Neural crest cell (in vitro differentiated cells): ENCODE measurements around the gene MYO16. TPM values are rescaled to one million over a fixed set of nuclear protein-coding genes. Genes with fewer than 3 reads are reported as not detected.

Source experiments
- DNase-seq: peaks from one replicate; pipeline ENCODE4 v3.0.0; 2021; ENCODE audit warnings: low read depth, mixed read lengths, low spot score
- H3K27ac Mint-ChIP-seq: one replicate; pipeline ENCODE4 v1.8.0; 2021; ENCODE audit warnings: mild to moderate bottlenecking, mixed read lengths; ENCODE audit not compliant: unreplicated experiment
- H3K27me3 Mint-ChIP-seq: 2 replicates; pipeline ENCODE4 v1.8.0; 2021; ENCODE audit warnings: low read depth, mild to moderate bottlenecking, mixed read lengths
- H3K36me3 Mint-ChIP-seq: 2 replicates; pipeline ENCODE4 v1.8.0; 2021; ENCODE audit warnings: low read depth, mild to moderate bottlenecking, mixed read lengths
- H3K4me1 Mint-ChIP-seq: 2 replicates; pipeline ENCODE4 v1.8.0; 2021; ENCODE audit warnings: mixed read lengths
- H3K4me3 Mint-ChIP-seq: one replicate; pipeline ENCODE4 v1.8.0; 2021; ENCODE audit warnings: mild to moderate bottlenecking, mixed read lengths
- H3K9me3 Mint-ChIP-seq: 2 replicates; pipeline ENCODE4 v1.8.0; 2021; ENCODE audit warnings: mixed read lengths
- CTCF ChIP-seq: fragments of 200-600 bp; sonication (generic); conservative IDR thresholded peaks from 2 replicates; pipeline ENCODE4 v1.5.0; 2021; ENCODE audit warnings: antibody characterized with exemption, mild to moderate bottlenecking
- total RNA-seq: library from RNA; stranded (reverse); gene quantifications from 2 replicates; pipeline ENCODE4 v1.2.1, GENCODE V29; 2021

The MYO16 gene
- total RNA-seq, 1 donor from 2014 or later = 3.3 TPM

- Mint-ChIP-seq H3K9me3 (no peaks in the 10 kb centered on the region), H3K4me1 (peaks cover 35% of the 10 kb centered on the region), H3K36me3 (no peaks in the 10 kb centered on the region), H3K4me3 (no peak overlapping the region), H3K27ac (peak overlapping the region; percentile 65), H3K27me3 (no peaks in the 10 kb centered on the region)
- no peak for TF ChIP-seq CTCF
- DNase-seq = no peak
Measured at GRCh38 chr13:109157275-109157674, 527.9 kb downstream of the MYO16 start.

DNA sequence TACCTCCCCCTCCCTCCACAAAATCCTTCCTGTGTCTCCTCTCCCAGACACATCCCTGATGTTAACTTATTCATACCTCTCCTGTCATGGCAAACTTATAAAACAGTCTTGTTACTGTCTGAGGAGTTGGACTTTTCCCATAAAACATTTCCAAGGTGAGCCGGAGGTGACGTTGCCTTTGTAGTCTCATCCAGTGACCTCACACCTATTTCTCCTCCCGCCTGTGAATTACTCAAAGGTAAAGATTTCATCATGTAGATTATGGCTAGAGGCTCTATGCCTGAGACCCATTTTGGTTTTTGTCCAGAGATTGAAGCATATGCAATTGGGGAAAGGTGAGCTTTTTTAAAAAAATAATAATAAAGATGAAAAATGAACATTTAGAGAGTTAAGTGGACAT is 529.0 kb downstream of the MYO16 start:
- DNase-seq = no peak
- no peaks in the 10 kb centered on the region for H3K36me3 Mint-ChIP-seq
- peaks cover 39% of the 10 kb centered on the region for H3K4me1 Mint-ChIP-seq
- no peak overlapping the region for H3K4me3 Mint-ChIP-seq
- no peaks in the 10 kb centered on the region for H3K27me3 Mint-ChIP-seq
- H3K27ac Mint-ChIP-seq = no peak overlapping the region
- H3K9me3 Mint-ChIP-seq = no peaks in the 10 kb centered on the region
- no peak for TF ChIP-seq CTCF

DNA sequence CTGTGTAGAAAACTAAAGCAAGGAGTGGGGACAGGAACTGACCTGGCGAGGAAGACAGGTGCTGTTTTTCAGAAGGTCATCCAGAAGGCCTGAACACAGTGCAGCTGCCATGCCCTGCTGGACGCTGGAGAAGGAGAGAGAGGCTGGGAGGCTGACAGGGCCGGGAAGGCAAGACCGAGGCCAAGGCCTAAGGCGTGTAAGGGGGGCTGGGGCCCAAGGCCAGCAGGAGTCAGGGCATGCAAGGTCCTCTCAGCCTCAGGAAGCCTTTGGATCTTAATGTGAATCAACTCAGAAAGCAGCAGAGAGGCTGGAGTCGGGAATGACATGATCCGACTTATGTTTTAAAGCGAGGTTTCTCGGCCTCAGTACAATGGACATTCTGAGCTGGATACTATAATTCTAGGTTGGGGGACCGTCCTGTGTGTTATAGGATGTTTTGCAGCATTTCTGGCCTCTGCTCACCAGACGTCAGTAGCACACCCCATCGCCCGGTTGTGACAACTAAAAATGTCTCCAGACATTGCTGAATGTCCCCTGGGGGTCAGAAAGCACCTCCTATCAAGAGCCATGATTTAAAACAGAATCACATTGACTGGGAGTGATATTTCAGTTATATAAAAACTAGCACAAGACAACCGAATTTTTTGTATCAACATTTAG is 530.4 kb downstream of the MYO16 start:
- Mint-ChIP-seq H3K4me1 (peaks cover 39% of the 10 kb centered on the region), H3K27ac (no peak overlapping the region), H3K9me3 (no peaks in the 10 kb centered on the region), H3K4me3 (no peak overlapping the region), H3K27me3 (no peaks in the 10 kb centered on the region), H3K36me3 (no peaks in the 10 kb centered on the region)
- TF ChIP-seq CTCF = no peak
- DNase-seq = no peak

DNA sequence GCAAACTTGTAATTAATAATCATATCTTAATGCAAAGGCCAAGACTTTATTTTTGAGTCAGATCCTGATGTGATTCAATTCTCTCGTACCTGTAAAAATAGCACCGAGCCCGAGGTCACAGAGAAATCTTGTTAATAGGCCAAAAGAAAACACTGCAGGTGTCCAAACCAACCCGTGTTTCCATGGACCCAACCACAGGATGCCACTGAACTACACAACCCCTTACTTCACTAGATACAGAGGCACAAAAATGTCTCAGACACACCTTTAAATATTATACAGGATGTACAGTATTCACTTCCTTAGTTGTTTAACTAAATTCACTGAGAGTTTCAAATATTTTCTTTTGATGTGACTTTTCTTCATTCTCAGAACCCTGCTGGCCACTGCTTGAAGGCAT is 530.9 kb downstream of the MYO16 start:
- H3K4me1 Mint-ChIP-seq = peaks cover 39% of the 10 kb centered on the region
- no peak for TF ChIP-seq CTCF
- no peak overlapping the region for H3K4me3 Mint-ChIP-seq
- H3K9me3 Mint-ChIP-seq = no peaks in the 10 kb centered on the region
- DNase-seq = no peak
- no peaks in the 10 kb centered on the region for H3K27me3 Mint-ChIP-seq
- no peaks in the 10 kb centered on the region for H3K36me3 Mint-ChIP-seq
- H3K27ac Mint-ChIP-seq = no peak overlapping the region

- no peak for DNase-seq
- no peak overlapping the region for H3K4me3 Mint-ChIP-seq
- H3K9me3 Mint-ChIP-seq = no peaks in the 10 kb centered on the region
- H3K27me3 Mint-ChIP-seq = no peaks in the 10 kb centered on the region
- TF ChIP-seq CTCF = no peak
- no peaks in the 10 kb centered on the region for H3K36me3 Mint-ChIP-seq
- peaks cover 39% of the 10 kb centered on the region for H3K4me1 Mint-ChIP-seq
- no peak overlapping the region for H3K27ac Mint-ChIP-seq
Measured at GRCh38 chr13:109160887-109161669, 531.7 kb downstream of the MYO16 start.
